NK-92 (cell line): ENCODE measurements around the gene TFDP2.
"Not testable (repeated sequence)": the region's sequence is repeated elsewhere in the genome, so short reads cannot be mapped to it uniquely, and the experiment has no call there.

Source experiments
- DNase-seq: peaks from one replicate; lab custom pipeline; 2025; ENCODE audit not compliant: unreplicated experiment; lab: John Stamatoyannopoulos, UW

Gene TFDP2

DNA sequence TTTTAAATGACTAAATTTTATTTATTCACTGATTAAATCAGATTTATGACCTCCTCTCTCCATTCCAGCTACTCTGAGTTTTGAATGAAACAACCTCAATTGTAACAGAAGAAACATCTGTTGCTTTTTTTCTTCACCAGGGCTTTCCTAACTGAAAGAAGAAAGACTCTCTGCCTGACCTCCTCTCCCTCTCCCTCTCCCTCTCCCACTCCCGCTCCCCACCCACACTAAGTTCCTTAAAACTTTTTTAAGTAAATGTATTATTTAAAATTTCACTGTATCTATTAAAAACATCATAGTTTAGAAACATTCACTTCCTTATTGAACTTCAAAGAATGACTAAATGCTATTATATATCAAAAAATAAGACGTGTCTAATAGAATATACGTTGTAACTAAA is 122.0 kb downstream of the TFDP2 start:
- no peak for DNase-seq

DNA sequence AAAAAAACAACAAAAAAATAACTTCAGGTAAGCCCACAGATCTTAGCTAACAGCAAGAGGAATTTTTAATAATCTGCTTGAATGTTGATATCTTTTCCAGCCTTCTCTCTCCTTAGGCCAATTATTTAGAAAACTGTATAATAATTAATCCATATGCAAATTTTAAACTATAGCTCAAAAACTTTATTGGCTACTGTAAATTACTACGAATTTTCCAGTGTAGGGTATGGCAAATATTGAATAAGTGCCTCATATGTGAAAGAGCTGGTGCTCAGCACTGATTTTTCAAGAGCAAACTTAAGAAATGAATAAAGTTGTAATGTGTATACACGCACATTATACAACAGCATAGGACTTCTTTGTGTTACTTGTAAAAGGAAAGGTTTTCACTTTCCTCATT is 123.0 kb downstream of the TFDP2 start:
- DNase-seq = no peak

DNA sequence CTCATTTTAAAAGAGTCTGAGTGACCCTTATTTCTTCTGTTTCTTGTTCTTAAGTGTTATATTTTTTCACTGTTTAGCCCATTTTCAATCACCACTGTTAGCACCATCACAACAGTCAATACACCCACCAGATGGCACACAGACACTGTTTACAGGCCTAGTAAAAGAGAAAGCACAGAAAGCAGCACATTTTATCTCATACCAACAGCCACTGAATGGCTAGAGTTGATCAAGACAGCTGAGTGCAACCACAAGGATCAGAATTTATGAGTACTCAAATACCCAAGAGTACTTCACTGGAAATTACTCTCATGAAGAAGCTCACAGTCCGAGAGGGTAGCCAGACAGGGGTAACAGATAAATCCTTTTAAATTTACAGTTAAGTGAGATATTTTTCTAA is 127.0 kb downstream of the TFDP2 start:
- no peak for DNase-seq

DNA sequence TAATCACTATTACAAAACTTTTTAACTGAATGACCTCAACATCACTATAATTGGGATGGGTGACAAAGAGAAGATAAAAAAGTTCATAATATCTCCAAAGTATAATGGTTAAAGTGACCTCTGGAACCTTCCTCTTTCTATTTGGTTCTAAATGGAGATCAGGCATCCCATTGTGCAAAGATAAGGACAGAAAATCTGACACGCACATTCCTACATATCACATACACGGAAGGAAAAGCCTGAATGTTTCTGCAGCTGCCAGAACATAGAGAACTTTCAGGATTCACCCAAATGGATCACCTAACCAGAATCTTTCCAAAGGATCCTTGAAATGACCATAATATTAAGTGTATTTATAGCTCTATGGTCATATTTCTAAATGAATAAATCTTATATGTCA is 128.2 kb downstream of the TFDP2 start:
- no peak for DNase-seq

DNA sequence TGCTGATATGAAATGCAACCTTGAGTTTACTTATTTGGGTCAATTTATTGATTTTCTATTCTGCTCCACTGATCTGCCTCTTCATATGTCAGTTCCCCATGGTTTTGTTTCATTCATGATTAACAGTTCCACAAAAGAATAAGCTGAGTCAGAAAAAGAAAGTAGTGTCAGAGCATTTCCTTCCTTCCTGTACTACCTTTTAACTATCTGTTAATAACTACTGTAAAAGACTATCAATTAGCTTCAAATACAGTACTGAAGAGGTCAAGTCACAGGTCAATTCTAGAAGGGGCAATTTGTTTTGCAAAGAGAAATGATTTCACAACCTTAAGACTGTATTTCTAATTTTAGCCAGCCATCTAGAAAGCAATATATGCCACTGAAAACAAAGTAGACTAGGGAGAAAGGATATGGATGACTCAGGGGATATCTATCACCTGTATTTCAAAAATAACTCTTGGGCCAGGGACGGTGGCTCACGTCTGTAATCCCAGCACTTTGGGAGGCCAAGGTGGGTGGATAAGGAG is 129.5 kb downstream of the TFDP2 start:
- no peak for DNase-seq

DNA sequence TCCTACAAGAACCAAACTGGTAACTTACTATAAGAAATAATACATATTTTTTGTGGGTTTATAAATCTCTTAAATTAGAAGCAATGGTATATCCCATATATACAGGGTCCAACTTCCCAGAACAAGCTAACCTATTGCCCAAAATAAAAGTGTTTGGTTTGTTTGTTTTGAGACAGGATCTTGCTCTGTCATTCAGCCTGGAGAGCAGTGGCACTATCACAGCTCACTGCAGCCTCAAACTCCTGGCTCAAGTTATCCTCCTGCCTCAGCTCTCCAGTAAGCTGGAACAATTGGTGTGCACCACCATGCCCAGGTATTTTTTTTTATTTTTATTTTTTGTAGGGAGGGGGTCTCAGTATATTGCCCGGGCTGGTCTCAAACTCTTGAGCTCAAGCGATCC is 135.4 kb downstream of the TFDP2 start:
- DNase-seq = no peak

DNA sequence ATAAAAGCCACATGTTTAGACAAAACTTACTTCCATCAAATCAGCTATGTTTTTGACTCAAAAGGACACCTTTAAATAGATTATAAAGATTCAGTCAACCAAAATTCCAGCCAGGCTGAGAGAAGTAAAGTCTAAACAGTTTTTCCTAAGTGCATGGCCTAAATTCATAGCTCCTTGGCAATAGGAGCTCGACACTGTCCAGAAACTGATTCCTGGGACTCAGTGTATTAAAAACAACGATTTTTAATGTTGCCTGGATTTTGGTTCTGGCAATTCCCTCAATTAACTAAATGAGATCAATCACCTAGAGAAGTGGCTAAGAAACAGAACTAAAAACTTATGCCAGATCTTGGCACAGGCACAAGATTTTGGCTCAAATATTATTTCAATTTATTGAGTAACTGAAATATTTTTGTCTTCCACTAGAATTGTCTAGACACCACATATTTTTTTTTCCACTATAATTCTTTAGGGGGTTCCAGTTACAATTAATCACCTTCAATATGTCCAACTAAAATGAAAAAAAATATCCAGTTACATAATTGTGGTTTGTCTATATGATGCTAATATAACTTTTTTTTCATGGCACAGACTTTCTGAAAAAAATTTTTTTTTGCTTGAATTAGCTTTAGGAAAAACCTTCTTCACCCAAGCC is 135.9 kb downstream of the TFDP2 start:
- no peak for DNase-seq

DNA sequence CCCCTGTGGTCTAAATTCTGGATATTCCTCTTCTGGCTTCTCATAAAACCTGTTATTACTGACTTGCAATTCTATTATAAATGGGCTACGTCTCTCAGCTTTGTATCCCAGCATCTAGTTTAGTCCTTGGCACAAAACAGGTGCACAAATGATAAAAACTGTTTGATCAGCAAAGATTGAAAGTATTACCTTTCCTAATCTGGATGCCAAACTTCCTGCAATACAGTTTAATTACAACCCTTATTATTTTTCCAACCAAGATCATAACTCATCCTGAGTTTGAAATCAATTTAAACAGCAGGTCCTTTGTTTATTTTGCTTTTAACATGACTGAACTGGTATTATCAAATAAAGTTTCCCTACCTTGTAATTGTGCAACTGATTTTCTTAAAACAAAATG is 140.3 kb downstream of the TFDP2 start:
- DNase-seq = no peak

DNA sequence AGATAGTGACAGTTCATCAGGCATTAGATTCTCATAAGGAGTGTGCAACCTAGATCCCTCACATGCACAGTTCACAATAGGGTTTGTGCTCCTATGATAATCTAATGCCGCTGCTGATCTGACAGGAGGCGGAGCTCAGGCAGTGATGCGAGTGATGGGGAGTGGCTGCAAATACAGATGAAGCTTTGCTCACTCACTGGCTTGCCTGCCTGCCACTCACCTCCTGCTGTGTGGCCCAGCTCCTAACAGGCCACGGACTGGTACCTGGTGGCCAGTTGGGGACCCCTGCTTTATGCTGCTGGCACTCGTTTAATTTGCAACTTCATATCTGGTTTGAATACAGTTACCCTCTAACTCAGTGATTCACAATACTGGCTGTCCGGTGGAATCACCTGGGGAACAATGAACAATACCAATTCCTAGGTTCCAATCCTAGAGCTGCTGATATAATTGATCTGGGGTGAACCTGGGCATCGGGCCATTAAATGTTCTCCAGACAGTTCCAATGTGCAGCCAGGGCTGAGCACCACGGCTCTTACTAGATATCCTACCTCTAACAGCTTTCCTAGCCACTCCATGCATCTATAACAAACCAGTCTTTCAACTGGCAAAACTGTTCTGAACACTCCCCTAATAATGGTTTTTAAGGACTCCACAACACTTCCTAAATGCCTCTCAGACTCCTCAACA is 141.5 kb downstream of the TFDP2 start:
- no peak for DNase-seq

DNA sequence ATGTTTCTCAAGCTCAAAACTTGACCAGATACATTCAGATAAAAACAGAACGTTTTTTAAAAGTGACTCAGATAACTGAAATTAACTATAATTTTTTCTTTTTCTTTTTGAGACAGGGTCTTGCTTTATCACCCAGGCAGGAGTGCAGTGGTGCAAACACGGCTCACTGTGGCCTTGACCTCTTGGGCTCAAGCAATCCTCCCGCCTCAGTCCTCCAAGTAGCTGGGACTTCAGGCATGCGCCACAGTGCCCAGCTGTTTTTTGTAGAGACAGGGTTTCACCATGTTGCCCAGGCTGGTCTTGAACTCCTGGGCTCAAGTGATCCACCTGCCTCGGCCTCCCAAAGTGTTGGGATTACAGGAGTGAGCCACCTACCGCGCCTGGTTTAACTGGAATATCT is 144.4 kb downstream of the TFDP2 start:
- not testable (repeated sequence) for DNase-seq

DNA sequence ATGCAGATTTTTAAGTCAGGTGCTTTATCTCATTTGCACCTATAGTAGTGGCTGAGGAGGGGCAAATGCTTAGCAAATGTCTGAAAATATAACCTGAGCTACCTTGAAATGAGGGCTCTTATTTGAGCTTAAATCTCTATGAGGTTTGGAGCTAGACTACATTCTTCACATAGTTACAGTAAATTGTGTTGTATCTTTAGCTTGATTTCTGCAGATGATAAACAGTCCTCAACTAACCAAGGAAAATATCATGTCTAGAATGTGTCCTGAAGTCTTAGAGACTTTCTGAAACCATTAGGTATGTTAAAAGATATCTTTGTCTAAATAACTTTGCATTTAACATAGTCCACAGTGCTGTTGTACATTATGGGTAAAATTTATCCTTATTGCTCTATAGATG is 145.3 kb downstream of the TFDP2 start:
- no peak for DNase-seq

DNA sequence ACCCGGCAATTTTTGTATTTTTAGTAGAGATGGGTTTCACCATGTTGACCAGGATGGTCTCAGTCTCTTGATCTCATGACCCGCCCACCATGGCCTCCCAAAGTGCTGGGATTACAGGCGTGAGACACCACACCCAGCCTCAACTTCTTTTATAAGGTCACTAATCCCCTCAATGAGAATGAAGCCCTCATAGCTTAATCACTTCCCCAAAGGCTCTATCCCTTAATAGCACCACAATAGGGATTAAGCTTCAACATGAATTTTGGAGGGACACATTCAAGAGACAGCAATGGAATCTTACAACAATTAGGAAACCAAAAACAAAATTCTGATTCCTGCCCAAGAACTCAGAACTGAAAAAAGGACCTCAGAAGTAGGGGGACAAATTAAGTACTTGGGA is 146.1 kb downstream of the TFDP2 start:
- DNase-seq = no peak

DNA sequence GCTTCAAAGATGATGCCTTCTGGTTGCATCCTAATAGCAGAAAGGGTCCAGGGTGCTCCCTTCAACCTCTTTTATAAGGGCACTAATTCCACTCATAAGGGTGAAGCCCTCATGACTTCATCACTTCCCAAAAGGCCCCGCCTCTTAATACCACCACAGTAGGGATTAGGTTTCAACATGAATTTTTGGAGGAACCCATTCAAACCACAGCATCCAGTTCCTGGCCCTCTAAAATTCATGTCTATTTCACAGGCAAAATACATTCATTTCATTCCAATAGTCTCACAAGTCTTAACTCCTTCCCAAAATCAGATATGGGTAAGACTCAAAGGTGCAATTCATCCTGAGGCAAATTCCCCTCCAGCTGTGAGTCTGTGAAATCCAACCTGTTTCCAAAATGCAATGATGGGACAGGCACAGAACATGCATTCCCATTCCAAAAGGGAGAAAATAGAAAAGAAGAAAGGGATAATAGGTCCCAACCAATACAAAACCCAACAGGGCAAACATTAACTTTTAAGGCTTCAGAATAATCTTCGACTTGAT is 148.9 kb downstream of the TFDP2 start:
- DNase-seq = no peak

DNA sequence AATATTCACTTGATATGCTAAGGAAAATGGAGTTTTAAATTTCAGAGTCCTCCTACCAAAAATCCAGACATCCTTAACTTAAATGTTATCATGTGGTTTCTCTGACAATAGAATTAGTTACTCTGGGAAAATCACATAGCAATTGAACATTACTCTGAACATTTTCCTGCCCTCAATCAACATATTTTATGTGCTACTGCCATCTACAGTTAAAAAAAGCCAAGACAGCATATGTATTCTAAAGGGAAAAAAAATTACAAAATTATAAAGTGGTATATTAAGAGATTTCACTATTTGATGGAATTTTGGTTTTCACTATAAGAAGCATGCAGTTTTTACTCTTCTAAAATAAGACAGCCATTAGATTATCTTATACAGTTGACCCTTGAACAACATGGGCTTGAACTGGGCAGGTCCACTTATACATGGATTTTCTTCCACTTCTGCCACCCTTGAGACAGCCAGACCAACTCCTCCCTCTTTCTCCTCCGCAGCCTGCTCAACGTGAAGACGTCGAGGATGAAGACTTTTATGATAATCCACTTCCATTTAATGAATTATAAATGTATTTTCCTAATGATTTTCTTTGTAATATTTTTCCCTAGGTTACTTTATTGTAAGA is 150.6 kb downstream of the TFDP2 start:
- DNase-seq = no peak

DNA sequence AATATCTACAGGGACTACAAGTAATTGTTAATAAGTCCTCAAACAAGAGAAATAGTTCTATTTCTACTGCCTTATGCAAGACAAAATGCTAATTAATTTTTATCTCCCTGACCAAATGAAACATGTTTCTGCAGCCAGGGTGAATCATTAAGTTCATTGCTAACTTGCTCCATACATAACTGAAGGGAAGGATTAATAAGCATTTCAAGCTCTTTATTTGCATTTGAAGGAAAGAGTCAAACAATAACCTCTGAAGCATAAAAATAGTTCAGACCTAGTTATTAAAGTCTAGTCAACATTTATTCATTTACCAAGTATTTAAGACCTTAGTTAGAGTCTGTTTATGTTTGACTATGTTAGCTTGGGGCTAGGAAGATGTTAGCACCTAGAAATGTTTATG is 152.9 kb downstream of the TFDP2 start:
- DNase-seq = no peak

DNA sequence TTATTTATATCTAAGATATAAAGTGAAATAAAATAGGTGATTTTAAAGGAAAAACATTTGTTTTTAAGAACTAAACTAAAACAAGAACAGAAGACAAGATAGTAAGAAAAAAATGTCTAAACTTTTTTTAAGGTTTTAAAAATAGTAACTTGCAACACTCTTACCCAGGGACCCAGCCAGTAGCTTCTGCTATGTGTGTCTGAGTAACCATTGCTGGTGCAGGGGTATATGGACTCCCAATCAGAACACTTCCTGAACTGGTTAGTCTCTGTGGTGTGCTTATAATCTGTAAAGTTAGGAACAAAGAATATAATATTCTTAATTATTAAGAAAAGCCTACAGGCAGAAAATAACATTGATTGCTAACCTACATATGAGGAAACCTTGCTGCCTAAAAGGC is 154.5 kb downstream of the TFDP2 start:
- no peak for DNase-seq

DNA sequence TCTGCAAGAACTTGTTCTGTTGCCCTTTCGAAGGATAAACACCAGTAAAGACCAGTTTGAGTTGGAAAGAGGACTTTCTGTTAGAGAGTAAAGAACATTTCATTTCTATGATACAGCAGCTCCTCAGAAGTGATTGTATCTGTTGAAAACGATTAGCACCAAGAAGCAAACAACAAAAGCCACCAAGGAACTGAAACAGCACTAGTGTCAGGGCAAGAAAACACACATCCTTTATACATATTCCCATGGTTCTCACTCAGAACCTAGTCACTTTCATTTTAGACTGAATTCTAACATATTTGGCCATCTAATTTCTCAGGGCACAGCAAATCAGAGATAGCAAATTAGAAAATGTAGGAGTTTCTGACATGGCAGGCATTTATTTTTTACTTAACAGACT is 156.8 kb downstream of the TFDP2 start:
- no peak for DNase-seq

DNA sequence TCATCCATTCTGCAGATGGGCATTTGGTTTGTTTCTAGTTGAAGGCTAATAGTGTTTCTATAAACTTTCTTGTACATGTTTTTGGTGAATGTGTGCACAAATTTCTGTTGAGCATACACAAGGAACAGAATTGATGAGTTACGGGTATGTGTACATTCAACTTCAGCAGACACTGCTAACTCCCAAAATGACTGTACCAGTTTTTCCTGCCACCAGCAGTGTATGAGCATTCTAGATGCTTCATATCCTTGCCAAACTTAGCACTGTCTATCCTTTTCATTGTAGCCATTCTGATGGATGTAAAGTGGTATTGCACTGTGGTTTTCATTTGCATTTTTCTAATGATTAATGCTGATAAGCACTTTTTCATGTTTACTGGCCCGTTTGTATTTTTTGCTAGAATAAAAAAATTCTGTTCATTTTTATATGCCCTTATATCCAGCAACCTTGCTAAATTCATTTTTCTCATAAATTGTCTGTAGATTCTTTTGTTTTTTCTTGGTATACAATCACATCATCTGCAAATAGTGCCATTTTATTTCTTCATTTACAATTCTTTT is 162.7 kb downstream of the TFDP2 start:
- no peak for DNase-seq

DNA sequence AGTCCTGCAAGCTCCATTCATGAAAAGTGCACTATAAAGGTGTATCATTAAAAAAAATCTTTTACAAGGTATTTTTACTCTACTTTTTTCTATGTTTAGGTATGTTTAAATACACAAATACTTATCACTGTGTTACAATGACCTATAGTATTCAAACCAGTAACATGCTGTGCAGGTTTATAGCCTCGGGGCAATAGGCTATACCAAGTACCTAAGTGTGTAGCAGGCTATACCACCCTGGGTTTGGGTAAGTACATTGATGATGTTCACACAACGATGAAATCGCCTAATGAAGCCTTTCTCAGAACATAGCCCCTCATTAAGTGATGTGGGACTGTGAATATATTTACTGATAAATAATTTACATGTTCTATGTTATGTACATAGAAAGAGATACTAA is 168.3 kb downstream of the TFDP2 start:
- no peak for DNase-seq

DNA sequence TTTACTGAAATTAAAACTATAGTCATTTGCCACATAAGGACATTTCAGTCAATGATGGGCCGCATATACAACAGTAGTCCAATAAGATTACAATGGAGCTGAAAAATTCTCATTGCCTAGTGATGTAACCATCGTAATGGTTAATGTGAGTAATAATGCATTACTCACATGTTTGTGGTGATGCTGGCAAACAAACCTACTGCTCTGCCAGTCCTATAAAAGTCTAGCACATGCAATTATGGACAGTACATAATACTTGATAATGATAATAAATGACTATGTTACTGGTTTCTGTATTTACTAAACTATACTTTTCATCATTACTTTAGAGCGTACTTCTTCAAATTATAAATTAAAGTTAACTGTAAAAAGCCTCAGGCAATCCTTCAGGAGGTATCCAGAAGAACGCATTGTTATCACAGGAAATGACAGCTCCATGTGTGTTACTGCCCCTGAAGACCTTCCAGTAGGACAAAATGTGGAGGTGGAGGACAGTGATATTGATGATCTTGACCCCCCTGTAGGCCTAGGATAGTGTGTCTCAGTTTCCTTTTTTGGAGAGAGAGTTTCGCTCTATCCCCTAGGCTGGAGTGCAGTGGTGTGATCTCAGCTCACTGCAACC is 170.2 kb downstream of the TFDP2 start:
- DNase-seq = no peak

DNA sequence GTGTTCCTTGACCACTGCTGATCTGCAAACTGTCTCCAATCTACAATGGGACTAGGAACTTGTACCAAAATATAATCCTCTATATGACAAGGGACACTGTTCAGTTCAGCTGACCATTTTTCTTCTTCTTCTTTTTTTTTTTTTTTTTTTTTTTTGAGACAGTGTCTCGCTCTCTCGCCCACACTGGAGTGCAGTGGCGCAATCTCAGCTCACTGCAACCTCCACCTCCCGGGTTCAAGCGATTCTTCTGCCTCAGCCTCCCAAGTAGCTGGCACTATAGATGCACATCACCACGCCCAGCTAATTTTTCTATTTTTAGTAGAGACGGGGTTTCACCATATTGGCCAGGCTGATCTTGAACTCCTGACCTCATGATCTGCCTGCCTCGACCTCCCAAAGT is 174.6 kb downstream of the TFDP2 start:
- DNase-seq = not testable (repeated sequence)
